HUES48 (cell line): ENCODE results near the gene TBC1D17.
"Not testable (repeated sequence)": the region's sequence is repeated elsewhere in the genome, so short reads cannot be mapped to it uniquely, and the experiment has no call there.

Source experiments
- H3K27ac ChIP-seq: one replicate; pipeline ENCODE4 v1.7.0; 2013; ENCODE audit warnings: low read depth, low read length, inconsistent platforms
- H3K27me3 ChIP-seq: 2 replicates; pipeline ENCODE4 v1.6.1; 2013; ENCODE audit warnings: mild to moderate bottlenecking, low read length; ENCODE audit not compliant: control insufficient read depth, insufficient read depth
- H3K36me3 ChIP-seq: 2 replicates; pipeline ENCODE4 v1.6.1; 2013; ENCODE audit warnings: low read length; ENCODE audit not compliant: control insufficient read depth, insufficient read depth
- H3K4me1 ChIP-seq: 2 replicates; pipeline ENCODE4 v1.6.1; 2013; ENCODE audit warnings: mild to moderate bottlenecking, low read length; ENCODE audit not compliant: control insufficient read depth, insufficient read depth
- H3K4me3 ChIP-seq: 2 replicates; pipeline ENCODE4 v1.5.1; 2013; ENCODE audit warnings: mild to moderate bottlenecking, low read depth, low read length
- H3K9ac ChIP-seq: 2 replicates; pipeline ENCODE4 v1.6.1; 2013; ENCODE audit warnings: mild to moderate bottlenecking, low read depth, low read length, moderate library complexity
- H3K9me3 ChIP-seq: 2 replicates; pipeline ENCODE4 v1.6.1; 2013; ENCODE audit warnings: low read length; ENCODE audit not compliant: control insufficient read depth, insufficient read depth

Gene TBC1D17

DNA sequence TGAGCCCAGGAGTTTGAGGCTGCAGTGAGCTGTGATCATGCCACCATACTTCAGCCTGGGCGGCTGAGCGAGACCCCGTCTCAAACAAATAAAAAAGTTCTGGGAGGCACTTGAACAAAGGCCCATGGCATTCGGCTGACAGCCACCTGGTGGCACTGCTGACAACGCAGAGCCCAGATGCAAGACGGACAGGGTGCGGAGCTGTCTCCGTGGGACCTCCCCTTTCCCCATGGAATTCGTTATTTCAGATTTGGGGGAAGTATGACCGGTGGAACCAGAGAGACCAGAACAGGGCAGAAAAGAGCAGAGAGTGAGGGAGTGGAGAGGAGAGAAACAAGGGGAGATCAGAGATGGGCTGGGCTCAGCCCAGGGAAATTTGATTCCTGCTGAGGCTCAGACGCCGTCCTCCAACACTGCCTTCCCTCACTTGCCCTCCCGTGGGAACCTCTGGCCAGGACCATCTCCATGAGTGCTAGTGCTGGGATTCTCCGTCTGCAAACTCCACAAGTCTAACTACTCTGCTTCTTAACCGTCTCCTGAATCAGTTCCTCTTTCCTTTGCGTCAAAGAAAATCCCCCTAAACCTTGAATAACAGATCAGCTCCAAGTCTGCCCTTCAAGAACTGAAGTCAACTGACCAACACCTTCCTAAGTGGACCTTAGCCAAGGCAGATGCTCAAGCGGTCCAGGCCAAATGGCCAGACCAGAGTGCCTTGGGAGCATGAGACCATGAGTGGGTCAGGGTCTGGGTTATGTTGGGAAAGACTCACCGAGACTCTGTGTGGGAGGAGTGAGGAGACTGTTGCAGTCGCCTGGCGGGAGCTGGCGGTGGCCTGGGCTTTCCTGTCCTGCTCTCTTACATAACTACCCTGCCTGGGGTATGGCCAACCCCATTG is 39.6 kb downstream of the TBC1D17 start:
- no peak overlapping the region for H3K4me3 ChIP-seq
- H3K9ac ChIP-seq = no peak overlapping the region
- no peak overlapping the region for H3K27ac ChIP-seq
- no peaks in the 10 kb centered on the region for H3K9me3 ChIP-seq
- no peaks in the 10 kb centered on the region; the same call in 1 of the 2 replicates for H3K4me1 ChIP-seq
- peaks cover 75% of the 10 kb centered on the region for H3K36me3 ChIP-seq
- no peaks in the 10 kb centered on the region for H3K27me3 ChIP-seq

- Histone ChIP-seq H3K27ac (no peak overlapping the region), H3K4me1 (no peaks in the 10 kb centered on the region; the same call in 1 of the 2 replicates)
These were observed 40.6 kb downstream of the TBC1D17 start for GRCh38 chr19:49918089-49918488.

DNA sequence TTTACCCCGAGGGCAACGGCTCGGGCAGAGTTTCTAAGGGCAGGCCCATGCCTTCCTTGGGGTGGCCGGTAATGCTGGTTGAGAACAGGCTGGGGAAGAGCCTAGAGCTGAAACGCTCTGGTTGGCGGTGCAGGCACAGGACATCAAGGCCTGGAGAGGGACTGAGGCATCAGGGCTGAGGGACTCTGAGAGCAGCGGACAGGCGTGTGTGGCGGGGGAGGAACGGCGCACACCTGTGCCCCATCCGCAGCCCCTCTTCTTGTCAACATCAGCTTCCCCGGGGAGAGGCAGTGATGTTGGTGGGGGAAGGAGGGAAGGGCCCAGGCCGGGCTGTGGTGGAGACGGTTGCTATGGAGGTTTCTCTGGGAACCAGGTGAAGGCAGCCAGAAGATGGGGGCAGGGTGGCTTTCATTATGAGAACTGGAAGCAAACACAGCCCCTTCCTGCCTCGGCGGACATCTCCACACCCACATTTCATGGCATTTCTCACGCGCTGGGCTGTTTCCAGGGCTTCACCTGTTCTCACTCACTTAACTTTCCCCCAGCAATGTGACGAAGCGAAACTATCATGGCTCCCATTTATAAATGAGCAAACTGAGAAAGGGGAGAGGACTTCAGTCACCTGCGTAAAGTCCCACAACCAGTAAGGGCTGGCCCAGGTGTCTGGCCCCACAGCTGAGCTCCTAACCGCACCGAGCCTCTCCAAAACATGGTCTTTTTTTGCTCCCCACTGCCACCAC is 43.3 kb downstream of the TBC1D17 start:
- H3K4me1 ChIP-seq = no peaks in the 10 kb centered on the region; the same call in 1 of the 2 replicates
- no peaks in the 10 kb centered on the region for H3K27me3 ChIP-seq
- no peak overlapping the region for H3K9ac ChIP-seq
- H3K36me3 ChIP-seq = peaks cover 77% of the 10 kb centered on the region
- no peak overlapping the region for H3K4me3 ChIP-seq
- no peak overlapping the region for H3K27ac ChIP-seq
- no peaks in the 10 kb centered on the region for H3K9me3 ChIP-seq

More at GRCh38 chr19:49918089-49918488, 40.6 kb downstream of the TBC1D17 start:
- Histone ChIP-seq H3K9me3 (no peaks in the 10 kb centered on the region), H3K27me3 (no peaks in the 10 kb centered on the region), H3K36me3 (peaks cover 77% of the 10 kb centered on the region), H3K9ac (no peak overlapping the region), H3K4me3 (no peak overlapping the region)

DNA sequence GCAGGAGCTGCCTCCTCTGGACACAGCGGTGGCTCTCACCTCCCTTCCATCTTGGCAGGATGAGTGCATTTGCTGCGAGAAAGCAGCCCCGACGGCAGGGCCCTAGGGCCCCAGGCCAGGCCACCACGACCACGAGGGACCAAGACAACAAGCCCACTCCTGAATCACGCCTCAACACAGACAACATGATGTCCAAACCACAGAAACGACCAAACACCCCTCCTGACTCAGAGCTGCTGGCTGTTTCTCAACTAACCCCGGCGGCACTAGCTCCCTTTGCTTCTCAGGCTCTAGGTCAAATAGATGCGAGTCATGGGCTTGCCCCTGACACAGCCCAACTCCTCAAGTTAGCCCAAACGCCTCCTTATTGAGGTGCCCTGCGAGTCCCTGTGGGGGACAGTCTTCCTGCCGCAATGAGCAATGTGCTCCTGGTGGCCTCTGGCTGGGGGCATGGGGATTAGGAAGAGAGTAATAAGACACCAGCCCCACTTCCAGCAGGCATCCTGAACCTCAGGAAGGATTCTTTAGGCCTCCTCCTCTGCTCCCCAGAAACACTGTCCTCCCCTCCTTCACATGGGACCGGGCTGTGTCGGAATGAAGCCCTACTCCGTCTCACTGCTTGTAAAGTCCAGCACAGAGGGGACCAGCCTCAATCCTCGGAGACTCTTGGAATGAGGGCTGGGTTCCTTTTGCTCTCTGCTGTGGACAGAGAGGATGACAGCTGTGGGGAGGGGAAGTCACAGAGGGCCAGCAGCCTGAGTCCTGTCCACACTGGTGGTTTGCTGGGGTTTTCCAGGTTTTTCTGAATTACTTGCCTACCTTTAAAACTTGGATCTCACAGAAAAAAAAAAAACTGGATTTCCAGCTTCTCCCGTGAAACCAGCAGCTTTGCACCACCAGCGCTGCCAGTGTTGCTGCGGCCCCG is 44.6 kb downstream of the TBC1D17 start:
- Histone ChIP-seq H3K9ac (no peak overlapping the region), H3K9me3 (no peaks in the 10 kb centered on the region), H3K27ac (no peak overlapping the region), H3K27me3 (no peaks in the 10 kb centered on the region), H3K4me3 (no peak overlapping the region), H3K4me1 (no peaks in the 10 kb centered on the region; the same call in 1 of the 2 replicates), H3K36me3 (peaks cover 78% of the 10 kb centered on the region)

DNA sequence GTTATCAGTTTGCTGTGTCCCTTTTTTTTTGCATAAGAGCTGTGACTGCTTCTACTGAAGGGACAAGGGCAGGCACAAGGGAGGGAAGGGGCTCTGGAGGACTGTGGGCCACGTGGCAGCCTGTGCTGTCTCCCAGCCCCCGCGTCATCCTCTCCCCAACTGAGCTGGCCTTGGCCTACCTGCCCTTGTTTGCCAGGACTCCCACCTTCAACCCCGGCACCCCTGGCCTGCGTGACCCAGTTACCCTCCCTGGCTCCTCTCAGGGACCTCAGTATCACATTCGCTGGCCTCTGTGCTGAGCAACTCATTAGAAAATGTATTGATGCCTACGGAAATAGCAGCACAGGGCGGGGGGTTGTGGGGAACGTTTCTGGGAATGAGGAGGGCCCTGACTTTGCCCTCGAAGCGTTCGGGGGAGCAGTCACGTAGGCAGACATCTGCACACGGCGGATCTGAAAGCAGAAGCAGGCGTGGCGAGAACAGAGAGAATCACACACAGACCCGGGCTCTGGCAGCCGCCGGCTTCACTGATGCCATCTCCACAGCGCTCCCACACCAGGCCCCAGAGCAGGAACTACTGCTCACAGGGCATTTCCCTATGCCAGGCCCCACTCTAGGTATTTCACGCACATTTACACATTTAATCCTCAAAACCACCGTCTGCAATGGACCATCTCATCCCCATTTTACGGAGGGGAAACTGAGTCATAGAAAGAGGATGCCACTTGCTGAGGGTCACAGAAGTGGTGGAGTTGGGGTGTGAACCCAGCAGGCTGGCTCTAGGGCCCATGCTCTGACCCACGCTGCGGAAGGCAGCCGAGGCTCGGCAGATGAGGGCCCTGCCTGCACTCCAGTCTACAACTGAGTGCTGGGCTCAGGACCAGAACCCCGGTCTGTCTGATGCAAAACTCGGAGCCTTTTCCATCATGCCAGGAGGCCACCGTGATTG is 45.8 kb downstream of the TBC1D17 start:
- Histone ChIP-seq H3K9ac (no peak overlapping the region), H3K36me3 (peaks cover 76% of the 10 kb centered on the region), H3K4me3 (no peak overlapping the region), H3K27ac (no peak overlapping the region), H3K27me3 (no peaks in the 10 kb centered on the region), H3K9me3 (no peaks in the 10 kb centered on the region), H3K4me1 (no peaks in the 10 kb centered on the region; the same call in 1 of the 2 replicates)

- Histone ChIP-seq H3K27ac (no peak overlapping the region), H3K4me3 (no peak overlapping the region), H3K4me1 (peaks cover 2% of the 10 kb centered on the region; the same call in 1 of the 2 replicates), H3K27me3 (no peaks in the 10 kb centered on the region), H3K9me3 (no peaks in the 10 kb centered on the region), H3K36me3 (peaks cover 71% of the 10 kb centered on the region), H3K9ac (no peak overlapping the region)
These were observed 46.7 kb downstream of the TBC1D17 start for GRCh38 chr19:49924004-49924880.

DNA sequence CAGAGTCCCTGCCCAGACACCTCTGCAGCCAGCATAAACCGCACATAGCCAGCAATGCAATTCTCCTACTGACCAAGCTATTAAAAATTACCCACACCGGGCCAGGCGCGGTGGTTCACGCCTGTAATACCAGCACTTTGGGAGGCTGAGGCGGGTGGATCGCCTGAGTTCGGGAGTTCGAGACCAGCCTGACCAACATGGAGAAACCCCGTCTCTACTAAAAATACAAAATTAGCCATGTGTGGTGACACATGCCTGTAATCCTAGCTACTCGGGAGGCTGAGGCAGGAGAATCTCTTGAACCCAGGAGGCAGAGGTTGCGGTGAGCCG is 47.3 kb downstream of the TBC1D17 start:
- not testable (repeated sequence) for H3K27ac ChIP-seq, H3K9me3 ChIP-seq, H3K4me3 ChIP-seq, H3K4me1 ChIP-seq, H3K9ac ChIP-seq, H3K27me3 ChIP-seq
- H3K36me3 ChIP-seq = peaks cover 66% of the 10 kb centered on the region

DNA sequence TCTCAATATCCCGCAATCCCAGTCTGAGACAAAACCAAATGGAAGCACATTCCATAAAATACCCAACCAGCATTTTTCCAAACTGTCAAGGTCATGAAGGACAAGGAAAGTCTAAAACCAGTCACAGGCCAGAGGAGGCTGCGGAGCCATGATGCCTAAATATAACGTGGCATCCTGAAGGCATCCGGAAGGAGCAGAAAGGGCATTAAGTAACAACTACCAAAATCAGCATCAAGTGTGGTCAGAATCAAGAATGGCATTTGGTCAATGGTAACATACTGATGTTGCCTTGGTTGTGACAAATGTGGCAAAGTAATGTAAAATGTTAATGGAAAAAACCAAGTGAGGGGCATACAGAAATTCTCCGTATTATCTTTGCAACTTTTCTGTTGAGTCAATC is 48.0 kb downstream of the TBC1D17 start:
- H3K9me3 ChIP-seq = no peaks in the 10 kb centered on the region
- H3K27me3 ChIP-seq = no peaks in the 10 kb centered on the region
- H3K27ac ChIP-seq = no peak overlapping the region
- H3K4me1 ChIP-seq = peaks cover 2% of the 10 kb centered on the region; the same call in 1 of the 2 replicates
- H3K36me3 ChIP-seq = peaks cover 66% of the 10 kb centered on the region
- no peak overlapping the region for H3K4me3 ChIP-seq
- H3K9ac ChIP-seq = no peak overlapping the region

- Histone ChIP-seq H3K4me1 (peaks cover 2% of the 10 kb centered on the region; the same call in 1 of the 2 replicates), H3K9me3 (no peaks in the 10 kb centered on the region), H3K4me3 (no peak overlapping the region), H3K27me3 (no peaks in the 10 kb centered on the region), H3K27ac (no peak overlapping the region), H3K36me3 (peaks cover 59% of the 10 kb centered on the region), H3K9ac (no peak overlapping the region)
These were observed 49.0 kb downstream of the TBC1D17 start for GRCh38 chr19:49926515-49926914.
